GM21825 (cell line): Measurements from ENCODE around the gene LLGL2.

Experiments used
- ATAC-seq: cut with Tn5 transposase; IDR thresholded peaks from one replicate; pipeline ENCODE4 v1.9.1; 2021; ENCODE audit warnings: mild to moderate bottlenecking, moderate library complexity; ENCODE audit not compliant: unreplicated experiment

LLGL2 gene

GRCh38 chr17:75492555-75493168 is 32.8 kb upstream of the LLGL2 start:
- no peak for ATAC-seq

DNA sequence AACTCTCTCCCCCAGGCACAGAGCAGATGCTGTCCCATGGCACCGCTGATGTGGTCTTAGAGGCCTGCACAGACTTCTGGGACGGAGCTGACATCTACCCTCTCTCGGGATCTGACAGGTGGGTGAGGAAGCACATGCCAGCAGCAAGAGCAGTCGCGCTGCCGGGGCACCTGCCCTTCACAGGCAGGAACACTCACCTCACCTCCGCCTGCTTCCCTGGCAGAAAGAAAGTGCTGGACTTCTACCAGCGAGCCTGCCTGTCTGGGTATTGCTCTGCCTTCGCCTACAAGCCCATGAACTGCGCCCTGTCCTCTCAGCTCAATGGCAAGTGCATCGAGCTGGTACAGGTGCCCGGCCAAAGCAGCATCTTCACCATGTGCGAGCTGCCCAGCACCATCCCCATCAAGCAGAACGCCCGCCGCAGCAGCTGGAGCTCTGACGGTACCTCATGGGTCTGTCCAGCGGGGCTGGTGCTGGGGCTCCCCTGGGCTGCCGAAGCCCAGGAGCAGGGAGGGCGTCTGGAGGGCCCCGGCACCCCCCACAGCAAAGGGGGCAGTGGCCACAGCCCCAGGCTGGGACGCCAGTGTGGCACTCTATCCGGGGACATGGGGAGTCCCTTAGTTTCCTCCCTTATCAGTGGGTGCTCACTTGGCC is 31.9 kb upstream of the LLGL2 start:
- ATAC-seq, result no peak

- ATAC-seq, result no peak
Observed at GRCh38 chr17:75494326-75494877, 31.1 kb upstream of the LLGL2 start.

DNA sequence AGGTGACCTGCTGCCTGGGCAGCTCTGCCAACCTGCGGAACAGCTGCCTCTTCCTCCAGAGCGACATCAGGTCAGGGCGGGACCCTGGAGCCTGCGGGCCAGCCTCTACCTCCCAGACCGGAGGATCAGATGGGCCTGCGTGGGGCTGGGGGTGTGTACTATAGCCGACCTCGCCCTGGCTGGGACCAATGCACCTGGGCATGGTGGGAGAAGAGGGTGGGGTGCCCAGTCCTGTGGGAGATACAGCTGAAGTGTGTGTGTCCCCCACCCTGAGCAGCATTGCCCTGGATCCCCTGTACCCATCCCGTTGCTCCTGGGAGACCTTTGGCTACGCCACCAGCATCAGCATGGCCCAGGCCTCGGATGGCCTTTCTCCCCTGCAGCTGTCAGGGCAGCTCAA is 29.5 kb upstream of the LLGL2 start:
- no peak for ATAC-seq

DNA sequence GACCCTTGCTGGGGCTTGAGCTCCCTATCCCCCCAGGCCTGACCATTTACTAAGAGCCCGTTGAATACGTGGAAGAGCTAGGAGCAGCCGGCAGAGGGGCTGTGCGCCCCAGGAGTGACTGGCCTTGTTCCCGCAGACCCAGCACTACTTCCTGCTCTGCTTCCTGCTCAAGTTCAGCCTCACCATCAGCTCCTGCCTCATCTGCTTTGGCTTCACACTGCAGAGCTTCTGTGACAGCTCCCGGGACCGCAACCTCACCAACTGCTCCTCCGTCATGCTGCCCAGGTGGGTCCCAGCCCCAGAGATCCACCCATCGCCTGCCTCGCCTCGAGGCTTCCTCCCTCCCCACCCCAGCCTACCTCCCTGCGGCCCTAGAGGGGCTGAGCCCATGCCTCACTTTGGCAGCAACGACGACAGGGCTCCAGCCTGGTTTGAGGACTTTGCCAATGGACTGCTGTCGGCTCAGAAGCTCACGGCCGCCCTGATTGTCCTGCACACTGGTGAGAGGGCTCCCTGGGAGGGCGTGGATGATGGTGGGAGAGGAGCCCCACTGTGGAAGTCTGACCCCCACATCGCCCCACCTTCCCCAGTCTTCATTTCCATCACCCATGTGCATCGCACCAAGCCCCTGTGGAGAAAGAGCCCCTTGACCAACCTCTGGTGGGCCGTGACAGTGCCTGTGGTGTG is 27.3 kb upstream of the LLGL2 start:
- ATAC-seq, result no peak

- no peak for ATAC-seq
Observed at GRCh38 chr17:75498726-75499213, 26.7 kb upstream of the LLGL2 start.

DNA sequence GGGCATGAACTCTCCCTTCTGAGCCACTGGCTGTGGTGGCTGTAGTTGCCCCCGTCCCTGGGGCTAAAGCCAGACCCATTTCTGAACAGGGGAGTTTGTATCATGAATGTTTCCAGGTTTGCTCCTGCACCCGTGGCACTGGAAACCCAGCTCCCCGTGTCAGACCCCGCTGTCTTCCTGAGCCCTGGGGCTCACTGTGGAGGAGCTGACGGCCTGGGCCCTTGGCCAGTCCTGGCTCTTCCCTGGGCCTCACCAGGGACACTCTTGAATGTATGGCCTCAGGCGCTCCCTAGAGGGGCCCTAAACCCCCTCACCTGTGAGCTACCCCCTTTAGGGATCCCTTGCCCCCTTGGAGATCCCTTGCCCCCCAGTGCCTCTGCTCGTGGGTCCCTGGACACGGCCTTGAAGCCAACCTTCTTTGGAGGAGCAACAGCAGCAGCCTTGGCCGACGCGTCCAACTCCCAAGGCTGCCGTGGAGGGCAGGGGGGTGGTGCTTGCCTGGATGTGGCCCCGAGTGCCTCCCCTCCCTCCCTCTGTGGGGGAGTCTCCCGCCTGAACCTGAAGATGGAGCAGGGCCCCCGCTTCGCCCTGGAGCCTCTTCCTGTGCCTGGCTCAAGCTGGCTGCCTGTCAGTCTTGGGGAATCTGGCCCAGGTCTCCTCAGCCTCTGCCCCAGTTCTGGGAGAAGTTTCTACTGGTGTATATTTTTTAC is 26.0 kb upstream of the LLGL2 start:
- no peak for ATAC-seq

DNA sequence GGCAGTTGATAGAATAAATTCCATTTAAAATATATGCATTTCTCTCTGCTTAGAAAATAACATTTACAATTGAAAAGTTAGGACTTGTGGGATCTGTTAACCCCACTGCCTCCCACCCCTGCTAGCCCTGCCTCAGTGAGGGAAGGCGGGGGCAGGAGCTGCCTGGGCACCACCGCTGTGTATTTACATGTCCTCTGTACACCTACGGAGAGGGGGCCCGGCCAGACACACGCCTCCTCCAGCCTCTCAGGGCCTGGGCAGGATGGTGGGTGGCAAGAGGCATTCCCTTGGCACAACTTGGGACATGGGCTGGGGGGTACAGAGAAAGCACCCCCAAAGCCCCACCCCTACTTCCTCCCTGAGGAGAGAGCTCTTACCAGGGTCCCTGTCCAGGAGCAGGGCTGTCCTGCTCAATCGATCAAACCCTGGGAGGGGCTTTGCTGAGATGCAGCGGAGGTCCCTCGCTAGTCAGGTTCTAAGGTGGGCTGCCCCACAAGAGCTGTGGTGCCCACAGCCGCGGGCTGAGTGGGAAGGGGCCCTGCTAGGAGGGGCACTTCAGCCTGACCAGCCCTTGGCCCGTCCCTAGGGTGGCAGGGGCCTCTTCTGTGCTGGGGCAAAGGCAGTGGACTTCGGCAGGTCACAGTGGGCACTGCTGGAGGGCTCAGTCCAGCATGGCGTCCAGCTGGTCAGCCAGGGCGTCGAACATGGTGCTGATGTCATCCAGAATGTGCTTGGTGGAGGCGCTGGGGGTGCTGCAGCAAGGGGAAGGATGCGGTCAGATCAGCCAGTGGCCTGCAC is 24.9 kb upstream of the LLGL2 start:
- ATAC-seq, result no peak

GRCh38 chr17:75501378-75502071 is 24.0 kb upstream of the LLGL2 start:
- no peak for ATAC-seq

- ATAC-seq, result no peak
Observed at GRCh38 chr17:75502072-75502720, 23.3 kb upstream of the LLGL2 start.

DNA sequence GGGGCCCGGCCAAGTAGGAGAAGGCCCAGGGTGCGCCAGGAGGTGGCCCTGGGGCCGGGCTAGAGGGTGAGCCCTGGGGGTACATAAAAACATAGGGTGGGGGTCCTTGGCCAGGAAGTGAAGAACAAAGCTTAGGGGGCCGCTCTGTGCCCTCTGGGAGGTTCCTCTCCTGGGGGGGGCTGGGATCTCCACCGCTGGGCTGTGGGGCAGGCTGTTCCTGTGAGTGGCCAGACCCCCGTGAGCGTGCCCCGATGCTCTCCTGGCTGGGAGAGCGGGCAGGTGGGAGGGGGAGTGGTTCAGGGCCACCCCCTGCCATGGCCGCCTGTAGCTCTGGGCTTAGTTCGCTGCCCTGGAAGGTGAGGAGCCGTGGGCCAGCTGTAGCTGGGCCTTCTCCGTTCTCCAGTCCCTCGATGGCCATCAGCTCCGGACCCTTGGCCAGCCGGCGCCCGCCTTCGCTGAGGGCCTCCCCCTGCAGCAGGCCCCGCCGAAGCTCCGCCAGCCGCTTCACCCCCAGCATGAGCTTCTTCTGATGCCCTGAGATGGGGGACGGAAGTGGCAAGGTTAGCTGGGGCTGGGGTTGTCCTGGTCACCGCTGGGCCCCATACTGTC is 22.7 kb upstream of the LLGL2 start:
- ATAC-seq, result no peak

DNA sequence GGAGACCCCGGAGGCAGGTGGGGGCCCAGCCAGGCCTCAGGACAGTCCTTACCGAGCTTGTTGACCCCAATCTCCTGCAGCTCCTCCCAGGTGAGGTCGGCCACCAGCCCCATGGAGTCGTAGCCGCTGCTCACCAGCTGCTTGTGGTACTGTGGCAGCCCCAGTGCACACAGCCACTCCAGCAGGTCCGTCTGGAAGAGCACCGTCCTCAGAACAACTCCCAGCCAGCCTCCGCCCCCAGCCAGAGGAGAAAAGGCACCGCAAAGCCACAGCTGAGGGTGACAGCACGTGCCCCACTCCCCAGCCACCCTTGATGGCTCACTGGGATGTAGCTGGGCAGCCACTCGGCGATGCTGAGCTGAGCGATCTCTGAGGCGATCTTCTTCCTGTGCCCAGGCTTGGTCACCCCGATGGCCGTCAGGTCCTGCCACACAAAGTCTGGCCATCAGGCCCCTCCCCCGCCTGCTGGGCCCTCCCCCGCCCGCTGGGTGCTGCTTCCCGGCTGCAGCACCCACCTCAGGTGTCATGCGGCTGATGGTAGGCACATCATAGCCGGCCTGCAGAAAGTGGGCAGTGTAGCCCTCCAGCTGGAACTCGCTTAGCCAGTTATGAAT is 22.1 kb upstream of the LLGL2 start:
- no peak for ATAC-seq

GRCh38 chr17:75503976-75504346 is 21.5 kb upstream of the LLGL2 start:
- ATAC-seq, result no peak

DNA sequence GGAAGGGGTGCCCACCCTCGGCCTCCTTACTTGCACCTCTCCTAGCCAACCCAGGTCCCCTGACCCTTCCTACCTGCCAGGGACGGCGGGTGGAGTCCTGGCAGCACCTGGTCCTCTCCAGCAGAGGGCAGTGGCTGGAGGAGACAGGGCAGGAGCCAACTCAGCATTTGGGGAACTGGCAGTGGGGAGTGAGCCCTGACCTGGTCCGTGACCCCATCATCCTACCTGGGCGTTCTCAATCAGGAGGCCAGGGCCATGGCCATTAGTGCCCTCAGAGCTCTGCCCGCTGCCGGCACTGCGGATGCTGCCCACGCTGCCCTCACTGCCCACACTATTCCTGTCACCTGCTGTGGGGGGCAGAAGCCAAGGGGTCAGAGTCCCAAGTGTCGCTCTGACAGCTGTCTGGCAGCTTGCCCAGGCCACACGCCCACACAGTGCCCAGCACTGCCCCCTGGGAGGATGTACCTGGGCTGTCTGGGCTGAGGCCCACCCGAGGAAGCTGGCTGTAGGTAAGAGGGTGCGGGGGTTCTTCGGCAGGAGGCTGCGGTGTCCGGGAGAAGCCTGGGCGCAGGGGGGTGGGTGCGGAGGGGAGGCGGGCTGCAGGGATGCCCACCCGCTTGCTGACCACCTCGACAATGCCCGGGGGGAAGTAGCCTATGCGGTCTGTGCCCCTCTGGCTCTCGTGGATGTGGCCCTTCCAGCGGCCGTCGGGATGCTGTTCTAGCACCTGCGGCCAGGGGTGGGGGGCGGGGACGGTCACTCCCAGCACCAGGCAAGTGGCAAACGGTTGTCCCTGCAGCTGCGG is 20.9 kb upstream of the LLGL2 start:
- no peak for ATAC-seq

DNA sequence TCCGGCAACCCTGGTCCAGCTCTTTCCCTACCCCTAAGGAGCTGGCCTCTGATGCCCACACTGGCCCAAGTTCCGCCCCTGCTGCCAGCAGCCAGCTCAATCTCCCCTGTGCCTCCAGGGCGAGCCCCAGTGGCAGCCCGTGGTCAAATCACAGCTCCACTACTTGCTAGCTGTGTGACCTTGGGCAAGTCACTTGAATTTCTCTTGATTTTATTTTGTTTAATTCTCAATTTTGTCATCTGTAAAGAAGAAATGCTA is 20.4 kb upstream of the LLGL2 start:
- ATAC-seq, result no peak

- no peak for ATAC-seq
Observed at GRCh38 chr17:75505640-75506039, 19.9 kb upstream of the LLGL2 start.

- ATAC-seq, result no peak
Observed at GRCh38 chr17:75506134-75506533, 19.4 kb upstream of the LLGL2 start.

- no peak for ATAC-seq
Observed at GRCh38 chr17:75506888-75507287, 18.6 kb upstream of the LLGL2 start.
